ENCODE data around the gene FAM53B.

The FAM53B gene

DNA sequence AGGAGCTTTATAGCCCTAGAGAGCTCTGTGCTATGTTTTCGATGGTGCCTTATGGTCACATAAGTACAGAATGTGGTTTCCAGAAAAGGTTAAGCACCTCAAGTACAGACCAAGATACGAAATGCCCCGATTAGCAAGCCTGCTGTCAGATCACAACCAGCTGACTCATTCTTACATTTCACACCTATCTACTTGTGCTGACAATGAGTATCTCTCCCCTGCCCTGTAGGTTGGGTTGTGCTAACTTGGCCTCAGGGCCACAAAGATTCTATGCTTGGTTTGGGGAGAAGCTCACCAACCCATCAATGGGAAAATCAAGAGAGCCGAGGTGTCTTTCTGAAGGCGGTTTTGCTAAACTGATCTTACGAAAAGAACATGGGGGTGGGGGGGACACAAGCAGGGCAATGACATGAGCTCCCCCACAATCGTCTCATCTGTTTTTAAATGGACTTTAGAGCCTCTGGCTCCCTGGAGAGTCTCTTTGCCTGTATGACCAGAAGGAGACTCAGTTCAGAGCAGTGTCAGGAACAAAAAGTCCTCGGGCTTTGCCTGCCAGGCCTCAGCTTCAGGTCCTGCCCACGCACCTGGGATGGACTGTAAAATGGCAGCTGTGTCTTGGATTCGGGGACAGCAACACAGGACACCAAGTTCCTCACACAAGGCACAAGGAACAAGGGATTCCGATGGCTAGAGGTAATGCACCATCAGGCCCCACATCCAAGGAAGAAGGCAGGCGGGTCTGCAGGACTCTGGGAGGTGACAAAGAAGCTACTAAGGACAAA lies 55.1 kb downstream of the FAM53B start:
- Histone ChIP-seq H3K27ac (ENCODE audit: insufficient read depth, low read depth, low read length, poor library complexity, severe bottlenecking) (no peak overlapping the region), H3K9me3 (ENCODE audit: control insufficient read depth, low read length) (no peaks in the 10 kb centered on the region), H3K4me3 (ENCODE audit: insufficient read depth, low read depth, low read length) (no peak overlapping the region), H3K4me1 (ENCODE audit: control insufficient read depth, insufficient read depth, low read length) (peaks cover 11% of the 10 kb centered on the region), H3K36me3 (ENCODE audit: control insufficient read depth, insufficient read depth, low read length) (peaks cover 5% of the 10 kb centered on the region), H3K27me3 (ENCODE audit: control insufficient read depth, insufficient read depth, low read length, poor library complexity, severe bottlenecking) (no peaks in the 10 kb centered on the region)
- WGBS, 2 experiments, result 94 to 95% methylated on average over 12 of the region's 12 CpGs

DNA sequence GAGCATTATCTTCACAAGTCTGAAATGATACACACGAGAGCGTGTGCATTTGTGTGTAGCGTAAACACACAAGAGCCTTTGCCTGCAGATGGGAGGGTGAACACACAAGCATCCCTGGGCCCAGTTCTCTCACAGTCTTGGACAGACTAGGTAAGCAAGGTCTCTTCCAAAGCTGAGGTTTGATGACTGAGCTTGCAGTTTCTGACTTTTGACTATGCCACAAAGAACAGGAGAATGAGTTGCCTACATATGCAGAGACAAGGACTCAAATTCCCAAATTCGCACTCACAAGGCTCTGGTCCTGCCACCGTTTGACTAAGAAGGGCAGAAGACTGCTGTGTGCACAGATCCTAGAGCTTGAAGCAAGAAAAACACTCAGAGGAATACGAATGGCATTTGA lies 55.8 kb downstream of the FAM53B start:
- Histone ChIP-seq H3K9me3 (ENCODE audit: control insufficient read depth, low read length) (no peaks in the 10 kb centered on the region), H3K4me1 (ENCODE audit: control insufficient read depth, insufficient read depth, low read length) (peaks cover 7% of the 10 kb centered on the region), H3K36me3 (ENCODE audit: control insufficient read depth, insufficient read depth, low read length) (peaks cover 5% of the 10 kb centered on the region), H3K27ac (ENCODE audit: insufficient read depth, low read depth, low read length, poor library complexity, severe bottlenecking) (no peak overlapping the region), H3K27me3 (ENCODE audit: control insufficient read depth, insufficient read depth, low read length, poor library complexity, severe bottlenecking) (no peaks in the 10 kb centered on the region), H3K4me3 (ENCODE audit: insufficient read depth, low read depth, low read length) (no peak overlapping the region)
- WGBS, 2 experiments, result 96% methylated on average over 6 of the region's 6 CpGs

DNA sequence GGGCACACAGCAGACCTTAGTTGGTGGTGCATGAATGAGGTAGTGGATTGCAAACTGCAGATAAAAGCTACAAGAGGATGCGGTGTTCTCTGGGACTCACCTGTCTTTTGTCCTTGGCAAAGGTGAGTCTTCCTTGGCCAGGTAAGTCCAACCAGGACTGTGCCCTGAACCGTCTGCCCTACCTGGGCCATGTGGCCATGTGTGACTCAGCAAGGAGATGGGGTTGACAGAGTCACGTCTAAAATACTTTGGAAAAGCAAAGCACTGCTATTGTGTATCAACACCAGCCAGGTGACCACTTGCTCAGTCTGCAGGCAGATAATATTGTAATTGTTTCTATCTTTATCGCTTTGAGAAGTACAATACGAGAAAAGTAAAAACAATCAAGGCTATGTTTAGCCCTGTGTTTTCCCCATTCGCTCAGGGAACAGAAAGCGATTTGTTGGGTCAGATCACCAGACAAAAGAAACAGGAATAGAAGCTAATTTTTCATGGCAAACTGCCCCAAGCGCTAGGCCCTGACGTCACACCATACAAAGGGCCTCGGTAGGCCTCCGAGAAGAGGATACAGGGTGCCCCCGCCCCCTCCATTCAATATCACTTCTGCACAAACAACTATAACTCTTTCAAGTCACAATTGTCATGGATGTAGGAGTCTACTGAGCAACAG lies 57.3 kb downstream of the FAM53B start:
- Histone ChIP-seq H3K9me3 (ENCODE audit: control insufficient read depth, low read length) (no peaks in the 10 kb centered on the region), H3K4me1 (ENCODE audit: control insufficient read depth, insufficient read depth, low read length) (no peaks in the 10 kb centered on the region), H3K27ac (ENCODE audit: insufficient read depth, low read depth, low read length, poor library complexity, severe bottlenecking) (no peak overlapping the region), H3K27me3 (ENCODE audit: control insufficient read depth, insufficient read depth, low read length, poor library complexity, severe bottlenecking) (no peaks in the 10 kb centered on the region), H3K4me3 (ENCODE audit: insufficient read depth, low read depth, low read length) (no peak overlapping the region), H3K36me3 (ENCODE audit: control insufficient read depth, insufficient read depth, low read length) (peaks cover 11% of the 10 kb centered on the region)
- 95% methylated on average over 12 of the region's 12 CpGs for WGBS, 2 experiments

DNA sequence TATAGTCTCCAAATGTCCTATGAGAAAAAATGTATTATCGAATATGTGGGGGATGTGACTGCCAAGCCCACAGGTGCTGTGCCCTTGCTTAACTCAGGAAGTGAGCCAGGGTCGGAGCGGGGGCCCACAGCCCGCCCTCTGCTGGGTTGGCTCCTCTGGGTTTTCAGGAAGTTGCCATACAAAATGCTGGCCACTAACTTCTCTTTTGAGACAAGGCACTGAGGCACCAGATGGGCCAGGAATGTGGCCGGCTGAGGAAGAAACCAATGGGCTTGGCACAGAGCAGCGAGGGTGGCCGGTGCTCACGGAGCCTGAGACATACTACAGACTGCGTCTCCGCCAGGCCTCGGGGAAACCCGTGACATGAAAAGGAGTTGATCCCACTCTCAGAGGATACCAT lies 58.9 kb downstream of the FAM53B start:
- Histone ChIP-seq H3K4me3 (ENCODE audit: insufficient read depth, low read depth, low read length) (no peak overlapping the region), H3K27me3 (ENCODE audit: control insufficient read depth, insufficient read depth, low read length, poor library complexity, severe bottlenecking) (no peaks in the 10 kb centered on the region), H3K27ac (ENCODE audit: insufficient read depth, low read depth, low read length, poor library complexity, severe bottlenecking) (no peak overlapping the region), H3K4me1 (ENCODE audit: control insufficient read depth, insufficient read depth, low read length) (no peaks in the 10 kb centered on the region), H3K9me3 (ENCODE audit: control insufficient read depth, low read length) (no peaks in the 10 kb centered on the region), H3K36me3 (ENCODE audit: control insufficient read depth, insufficient read depth, low read length) (peaks cover 25% of the 10 kb centered on the region)
- WGBS, 2 experiments, result 94% methylated on average over 12 of the region's 12 CpGs

DNA sequence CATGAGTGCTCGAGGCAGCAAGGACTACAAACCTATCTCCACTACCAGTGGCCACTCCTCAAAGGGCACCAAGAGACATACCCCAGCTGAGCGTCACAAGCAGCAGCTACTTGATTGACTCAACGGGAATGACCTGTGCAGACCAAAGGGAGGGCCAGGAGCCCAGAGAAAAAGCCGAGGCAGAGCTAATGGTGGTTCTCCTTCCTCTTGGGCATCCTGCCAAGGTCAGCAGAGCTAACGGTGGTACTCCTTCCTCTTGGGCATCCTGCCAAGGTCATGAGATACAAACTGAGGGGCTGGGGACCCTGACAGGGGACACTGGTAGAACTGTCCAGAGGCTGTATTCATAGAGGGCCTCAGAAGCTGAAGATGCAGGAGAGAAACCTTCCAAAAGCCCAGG lies 60.4 kb downstream of the FAM53B start:
- Histone ChIP-seq H3K36me3 (ENCODE audit: control insufficient read depth, insufficient read depth, low read length) (peaks cover 23% of the 10 kb centered on the region), H3K9me3 (ENCODE audit: control insufficient read depth, low read length) (no peaks in the 10 kb centered on the region), H3K27me3 (ENCODE audit: control insufficient read depth, insufficient read depth, low read length, poor library complexity, severe bottlenecking) (no peaks in the 10 kb centered on the region), H3K27ac (ENCODE audit: insufficient read depth, low read depth, low read length, poor library complexity, severe bottlenecking) (no peak overlapping the region), H3K4me3 (ENCODE audit: insufficient read depth, low read depth, low read length) (no peak overlapping the region), H3K4me1 (ENCODE audit: control insufficient read depth, insufficient read depth, low read length) (peaks cover 2% of the 10 kb centered on the region)
- 91% methylated on average over 5 of the region's 5 CpGs for WGBS, 2 experiments

DNA sequence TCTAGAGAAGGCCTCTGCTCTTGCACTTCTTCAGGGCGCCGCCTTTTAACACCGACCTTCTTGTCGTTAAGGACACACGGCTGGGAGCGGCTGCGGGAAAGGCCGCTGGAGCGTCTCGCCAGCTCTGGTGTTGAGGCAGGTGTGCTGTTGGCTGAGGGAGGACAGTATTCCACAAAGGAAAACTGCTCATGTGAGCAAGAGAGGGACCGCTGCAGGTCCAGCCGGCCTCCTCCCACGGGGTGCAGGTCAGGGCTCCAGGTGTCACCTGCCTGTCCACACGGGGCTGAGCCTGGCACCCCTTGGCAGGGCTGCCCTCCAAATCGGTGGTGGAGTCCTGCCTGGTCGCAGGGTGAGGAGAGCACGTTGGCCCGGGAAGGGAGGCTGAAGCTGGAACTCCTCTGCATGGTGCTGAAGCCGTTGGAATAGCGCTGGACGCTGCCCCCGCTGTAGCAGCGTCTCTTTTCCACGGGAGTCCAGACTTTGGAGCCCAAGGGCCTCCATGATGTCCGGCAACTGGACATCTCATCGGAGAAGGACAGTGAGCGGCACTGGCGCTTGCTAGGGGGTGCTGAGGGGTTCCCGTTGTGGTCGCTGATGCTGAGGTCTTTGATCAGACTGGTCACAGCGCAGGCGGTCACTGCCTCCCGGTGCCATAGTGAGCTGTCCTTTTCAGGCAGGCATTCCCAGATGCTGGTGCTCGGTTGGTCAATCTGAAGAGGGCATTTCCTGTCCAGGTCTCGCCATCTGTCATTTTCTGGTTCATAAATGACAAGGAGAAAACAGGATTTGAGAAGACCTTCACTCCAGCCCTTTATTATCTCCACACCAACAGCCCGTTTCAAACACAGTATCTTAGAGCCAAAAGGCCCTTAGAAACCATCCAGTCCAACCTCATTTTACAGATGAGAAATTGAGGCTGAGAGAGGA lies 62.3 kb downstream of the FAM53B start:
- no peaks in the 10 kb centered on the region for H3K27me3 ChIP-seq (ENCODE audit: control insufficient read depth, insufficient read depth, low read length, poor library complexity, severe bottlenecking)
- no peak overlapping the region for H3K4me3 ChIP-seq (ENCODE audit: insufficient read depth, low read depth, low read length)
- no peaks in the 10 kb centered on the region for H3K9me3 ChIP-seq (ENCODE audit: control insufficient read depth, low read length)
- H3K27ac ChIP-seq (ENCODE audit: insufficient read depth, low read depth, low read length, poor library complexity, severe bottlenecking), result no peak overlapping the region
- 97% methylated on average over 36 of the region's 36 CpGs for WGBS, 2 experiments
- peaks cover 17% of the 10 kb centered on the region for H3K4me1 ChIP-seq (ENCODE audit: control insufficient read depth, insufficient read depth, low read length)
- H3K36me3 ChIP-seq (ENCODE audit: control insufficient read depth, insufficient read depth, low read length), result peaks cover 23% of the 10 kb centered on the region

DNA sequence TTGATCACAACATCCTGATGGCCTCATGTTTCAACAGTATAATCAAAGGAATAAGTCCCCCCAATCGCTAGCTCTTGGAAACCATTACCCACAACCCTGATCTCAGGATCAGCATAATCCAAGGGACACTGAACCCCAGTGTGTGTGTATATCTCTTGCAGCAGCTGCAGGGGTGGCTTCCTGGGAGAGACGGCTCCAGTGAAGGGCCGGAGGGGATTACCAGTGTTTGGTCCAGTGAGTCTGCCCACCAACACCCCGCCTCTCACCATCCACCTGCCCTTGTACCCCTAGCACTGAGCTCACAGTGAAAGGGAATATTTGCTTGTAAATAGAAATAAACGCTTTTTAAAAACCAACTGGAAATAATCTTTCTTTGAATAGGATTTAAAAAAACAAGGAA lies 63.1 kb downstream of the FAM53B start:
- no peaks in the 10 kb centered on the region for H3K9me3 ChIP-seq (ENCODE audit: control insufficient read depth, low read length)
- H3K4me1 ChIP-seq (ENCODE audit: control insufficient read depth, insufficient read depth, low read length), result peaks cover 23% of the 10 kb centered on the region
- H3K4me3 ChIP-seq (ENCODE audit: insufficient read depth, low read depth, low read length), result no peak overlapping the region
- whole genome bisulfite sequencing, 2 experiments, result 97 to 99% methylated on average over 4 to 5 of the region's 5 CpGs
- no peak overlapping the region for H3K27ac ChIP-seq (ENCODE audit: insufficient read depth, low read depth, low read length, poor library complexity, severe bottlenecking)
- H3K36me3 ChIP-seq (ENCODE audit: control insufficient read depth, insufficient read depth, low read length), result peaks cover 23% of the 10 kb centered on the region
- no peaks in the 10 kb centered on the region for H3K27me3 ChIP-seq (ENCODE audit: control insufficient read depth, insufficient read depth, low read length, poor library complexity, severe bottlenecking)

DNA sequence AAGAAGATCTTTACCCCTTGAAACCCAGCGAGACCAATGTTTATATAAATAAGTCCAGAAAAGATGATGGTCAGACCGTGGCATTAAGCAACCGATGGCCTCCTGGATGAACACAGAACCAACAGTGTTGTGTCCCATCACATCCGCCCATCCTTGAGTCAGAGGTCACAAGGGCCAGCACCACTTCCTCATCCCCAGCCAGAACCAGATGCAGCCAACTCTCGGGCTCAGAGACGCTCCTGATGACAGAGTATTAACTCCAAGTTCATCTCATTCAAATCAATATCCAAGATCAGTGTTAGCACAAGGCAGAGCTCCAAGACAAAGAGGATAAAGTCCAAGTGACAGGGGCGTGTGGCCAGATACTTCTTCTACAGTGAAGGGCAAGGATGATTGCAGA lies 63.5 kb downstream of the FAM53B start:
- 96 to 97% methylated on average over 7 of the region's 7 CpGs for WGBS, 2 experiments
- Histone ChIP-seq H3K4me3 (ENCODE audit: insufficient read depth, low read depth, low read length) (no peak overlapping the region), H3K27ac (ENCODE audit: insufficient read depth, low read depth, low read length, poor library complexity, severe bottlenecking) (no peak overlapping the region), H3K36me3 (ENCODE audit: control insufficient read depth, insufficient read depth, low read length) (peaks cover 23% of the 10 kb centered on the region), H3K9me3 (ENCODE audit: control insufficient read depth, low read length) (no peaks in the 10 kb centered on the region), H3K27me3 (ENCODE audit: control insufficient read depth, insufficient read depth, low read length, poor library complexity, severe bottlenecking) (no peaks in the 10 kb centered on the region), H3K4me1 (ENCODE audit: control insufficient read depth, insufficient read depth, low read length) (peaks cover 25% of the 10 kb centered on the region)

DNA sequence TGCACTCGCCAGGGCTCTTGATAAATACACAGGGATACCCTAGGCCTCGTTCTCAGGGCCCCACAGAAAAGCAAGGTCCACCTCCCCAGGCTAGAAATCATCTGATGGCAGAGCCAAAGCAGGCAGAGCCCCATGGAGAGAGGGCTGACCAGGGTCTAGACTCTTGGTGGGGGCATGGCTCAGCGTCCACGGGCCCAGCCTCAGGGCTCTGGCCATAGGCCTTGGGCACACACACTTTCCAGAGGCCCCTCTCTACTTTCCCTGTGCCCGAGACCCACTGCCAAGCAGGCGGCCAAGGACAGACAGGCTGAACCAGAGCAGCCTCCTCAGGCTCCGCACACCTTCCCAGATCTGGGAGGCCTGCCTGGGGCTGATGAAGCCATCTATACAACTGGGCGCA lies 64.8 kb downstream of the FAM53B start:
- Histone ChIP-seq H3K9me3 (ENCODE audit: control insufficient read depth, low read length) (no peaks in the 10 kb centered on the region), H3K36me3 (ENCODE audit: control insufficient read depth, insufficient read depth, low read length) (peaks cover 23% of the 10 kb centered on the region), H3K27me3 (ENCODE audit: control insufficient read depth, insufficient read depth, low read length, poor library complexity, severe bottlenecking) (no peaks in the 10 kb centered on the region), H3K4me1 (ENCODE audit: control insufficient read depth, insufficient read depth, low read length) (peaks cover 36% of the 10 kb centered on the region), H3K27ac (ENCODE audit: insufficient read depth, low read depth, low read length, poor library complexity, severe bottlenecking) (no peak overlapping the region), H3K4me3 (ENCODE audit: insufficient read depth, low read depth, low read length) (no peak overlapping the region)
- WGBS, 2 experiments, result 90% methylated on average over 8 of the region's 8 CpGs

Data from ectodermal cell (in vitro differentiated cells).